HG03135 (cell line): ENCODE results near the gene FAM114A1.
"Not testable (repeated sequence)": the region's sequence is repeated elsewhere in the genome, so short reads cannot be mapped to it uniquely, and the experiment has no call there.

Source experiments
- ATAC-seq: cut with Tn5 transposase; IDR thresholded peaks from one replicate; pipeline ENCODE4 v1.9.1; 2021; ENCODE audit warnings: mild to moderate bottlenecking, moderate library complexity; ENCODE audit not compliant: unreplicated experiment

FAM114A1 gene

DNA sequence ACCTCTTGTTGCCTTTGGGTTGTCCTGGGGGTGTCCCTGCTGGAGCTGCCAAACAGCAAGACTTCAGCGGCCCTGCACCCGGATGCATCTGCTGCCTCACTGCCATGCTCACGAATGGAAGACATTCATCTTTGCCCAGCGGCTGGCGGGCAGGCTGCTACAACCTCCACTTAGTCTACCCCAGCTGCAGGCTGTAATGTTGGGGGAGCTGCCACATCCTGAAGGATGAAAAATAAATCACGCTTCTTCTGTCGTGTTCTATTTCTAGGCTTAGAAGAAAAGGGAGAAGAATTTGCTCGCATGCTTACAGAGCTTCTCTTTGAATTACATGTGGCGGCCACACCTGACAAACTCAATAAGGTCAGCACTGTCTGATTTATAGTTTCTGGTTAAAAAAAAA lies 61.4 kb downstream of the FAM114A1 start:
- ATAC-seq, result no peak

DNA sequence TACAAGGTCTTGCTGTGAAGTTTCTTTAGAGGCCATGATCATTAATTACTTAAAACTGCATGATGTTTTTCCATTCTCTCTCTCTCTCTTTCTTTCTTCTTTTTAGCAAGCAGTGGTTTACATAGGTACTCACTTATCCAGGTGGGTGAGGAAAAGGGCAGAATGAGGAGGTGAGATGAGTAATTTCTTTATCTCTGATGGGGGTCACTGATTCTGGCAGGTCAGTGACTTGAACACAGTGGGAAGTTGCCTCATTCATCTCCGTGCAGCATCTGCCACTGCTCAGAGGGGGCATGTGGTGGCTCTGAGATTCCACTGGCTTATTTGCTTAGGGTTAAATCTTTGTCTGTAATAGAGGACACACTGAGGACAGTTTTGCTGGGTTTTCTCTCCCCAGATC lies 62.6 kb downstream of the FAM114A1 start:
- ATAC-seq, result no peak

DNA sequence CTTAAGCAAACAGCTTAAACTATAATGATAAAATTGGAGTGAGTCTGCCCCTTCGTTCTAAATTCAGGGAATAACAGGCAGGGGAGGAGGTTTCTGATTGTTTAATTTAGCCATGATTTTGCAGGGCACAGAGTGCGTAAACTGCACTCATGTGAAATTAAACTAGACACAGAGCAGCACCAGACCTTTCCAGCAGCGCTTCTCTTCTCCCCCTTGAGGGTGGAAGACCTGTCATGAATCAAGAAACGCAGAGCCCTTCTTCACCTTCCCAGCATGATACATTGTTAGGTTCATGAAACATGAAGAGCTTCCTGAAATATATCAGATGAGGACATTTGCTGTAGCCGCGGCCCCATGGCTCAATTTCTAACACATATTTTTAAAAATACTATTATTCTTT lies 63.1 kb downstream of the FAM114A1 start:
- ATAC-seq, result no peak

DNA sequence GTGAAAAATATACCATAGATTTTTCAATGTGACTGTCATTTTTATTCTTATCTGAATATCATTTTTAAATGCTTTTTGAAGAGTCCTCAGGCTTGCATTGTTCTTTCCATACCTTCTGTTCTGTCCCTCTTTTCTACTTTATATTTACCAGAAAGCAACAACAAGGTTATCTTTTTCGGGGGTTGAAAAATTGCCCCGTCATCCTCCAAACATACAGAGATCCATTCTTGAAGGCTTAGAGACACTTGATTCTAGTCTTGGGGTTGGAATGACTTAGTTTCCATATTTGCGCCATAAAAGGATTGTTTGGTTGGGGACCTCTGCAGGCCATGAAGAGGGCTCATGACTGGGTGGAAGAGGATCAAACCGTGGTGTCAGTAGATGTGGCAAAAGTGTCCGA lies 63.5 kb downstream of the FAM114A1 start:
- ATAC-seq, result no peak

DNA sequence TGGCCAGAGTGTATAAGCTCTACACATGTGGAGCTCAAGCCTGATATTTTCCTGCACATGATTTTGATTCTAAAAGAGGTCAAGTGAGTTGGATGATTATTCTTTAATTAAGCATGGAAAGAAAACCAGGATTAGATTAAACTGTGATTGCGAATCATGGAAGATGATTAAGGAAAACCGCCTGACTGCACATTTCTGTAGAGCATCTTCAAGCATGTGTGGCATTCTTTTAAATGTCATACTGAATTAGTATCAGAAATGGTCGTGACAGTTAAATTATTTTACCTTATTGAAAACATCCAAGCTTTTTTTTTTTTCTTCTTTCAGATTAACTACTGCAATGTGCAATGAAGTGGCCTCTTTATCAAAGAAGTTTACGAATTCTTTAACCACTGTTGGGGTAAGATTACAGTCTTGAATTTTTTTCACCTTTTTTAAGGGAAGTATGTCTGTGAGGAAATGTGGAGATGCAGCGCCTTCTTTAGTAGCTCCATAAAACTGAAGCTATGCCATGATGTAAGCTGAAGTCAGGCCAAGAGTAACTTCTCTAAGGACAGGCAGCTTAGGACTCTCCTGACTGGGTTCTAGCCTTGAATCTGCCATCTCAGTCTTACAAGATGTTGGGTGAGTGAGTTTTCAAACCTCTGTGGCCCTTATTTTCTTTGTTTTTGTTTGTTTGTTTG lies 67.9 kb downstream of the FAM114A1 start:
- no peak for ATAC-seq

DNA sequence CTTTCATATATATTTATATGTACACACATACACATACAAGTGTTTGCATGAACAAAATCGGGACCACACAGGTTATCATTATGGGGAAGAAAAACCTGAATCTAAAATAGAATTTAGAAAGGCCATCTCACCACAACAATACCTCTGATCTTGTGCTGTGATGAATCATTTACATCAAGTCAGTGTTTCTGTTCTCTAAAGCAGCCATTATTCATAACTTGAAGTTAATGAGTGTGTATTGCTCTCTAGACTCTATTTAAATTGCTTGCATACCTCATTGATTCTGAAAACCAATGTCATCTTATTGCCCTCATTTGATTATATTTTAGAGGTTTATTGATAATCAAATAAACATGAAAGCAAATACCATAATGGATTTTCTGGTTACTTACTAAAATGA lies 71.6 kb downstream of the FAM114A1 start:
- ATAC-seq, result peak; percentile 94

DNA sequence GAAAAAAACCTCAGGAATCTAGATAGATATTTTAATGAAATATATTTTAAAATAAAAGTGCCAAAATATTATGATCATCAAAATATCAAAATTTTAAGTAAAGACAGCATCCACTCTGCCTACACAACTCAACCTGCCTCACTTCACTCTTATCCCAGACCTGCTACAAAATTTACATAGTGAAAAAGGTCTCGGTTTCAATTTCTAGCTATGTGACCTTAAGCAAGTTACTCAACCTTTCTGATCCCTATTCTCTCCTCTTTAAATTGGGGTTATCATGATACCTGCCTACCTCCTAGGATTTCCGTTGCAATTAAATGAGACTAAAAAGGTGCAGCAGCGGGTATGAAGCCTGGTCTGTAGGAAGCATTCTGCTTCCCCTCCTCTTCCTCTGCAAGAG lies 72.9 kb downstream of the FAM114A1 start:
- no peak for ATAC-seq

DNA sequence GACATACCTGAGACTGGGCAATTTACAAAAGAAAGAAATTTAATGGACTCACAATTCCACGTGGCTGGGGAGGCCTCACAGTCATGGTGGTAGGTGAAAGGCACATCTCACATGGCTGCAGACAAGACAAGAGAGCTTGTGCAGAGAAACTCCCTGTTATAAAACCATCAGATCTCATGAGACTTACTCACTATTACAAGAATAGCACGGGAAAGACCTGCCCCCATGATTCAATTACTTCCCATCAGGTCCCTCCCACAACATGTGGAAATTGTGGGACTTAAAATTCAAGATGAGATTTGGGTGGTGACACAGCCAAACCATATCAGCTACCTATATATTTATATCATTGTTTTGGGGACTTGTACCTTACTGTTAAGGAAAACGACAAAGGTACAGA lies 74.3 kb downstream of the FAM114A1 start:
- ATAC-seq, result not testable (repeated sequence)

DNA sequence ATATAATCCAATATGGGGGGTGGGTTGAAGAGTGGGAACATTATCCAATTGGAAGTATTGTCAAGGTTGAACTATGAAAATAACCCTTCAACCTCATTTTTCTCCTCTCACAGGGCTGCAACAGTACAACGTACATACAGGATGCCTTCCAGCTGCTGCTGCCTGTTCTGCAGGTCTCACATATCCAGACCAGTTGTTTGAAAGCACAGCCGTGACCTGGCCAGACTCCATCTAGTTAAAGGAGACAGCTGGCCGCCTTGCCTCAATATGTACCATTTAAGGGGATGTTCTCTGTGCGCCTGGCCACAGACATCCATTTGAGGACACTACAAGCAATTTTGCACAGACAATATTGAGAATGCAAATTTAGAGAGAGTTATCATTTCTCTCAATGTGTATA lies 75.7 kb downstream of the FAM114A1 start:
- ATAC-seq, result no peak

DNA sequence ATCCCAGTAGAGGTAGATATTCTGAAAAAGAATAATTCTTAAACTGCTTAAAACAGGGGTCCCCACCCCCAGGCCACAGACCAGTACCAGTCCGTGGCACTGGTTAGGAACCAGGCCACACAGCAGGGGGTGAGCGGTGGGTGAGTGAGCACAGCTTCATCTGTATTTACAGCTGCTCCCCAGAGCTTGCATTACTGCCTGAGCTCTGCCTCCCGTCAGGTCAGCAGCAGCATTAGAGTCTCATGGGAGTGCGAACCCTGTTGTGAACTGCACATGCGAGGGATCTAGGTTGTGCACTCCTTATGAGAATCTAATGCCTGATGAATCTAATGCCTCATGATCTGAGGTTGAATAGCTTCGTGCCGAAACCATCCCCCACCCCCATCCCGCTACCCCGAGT lies 76.8 kb downstream of the FAM114A1 start:
- ATAC-seq, result no peak

DNA sequence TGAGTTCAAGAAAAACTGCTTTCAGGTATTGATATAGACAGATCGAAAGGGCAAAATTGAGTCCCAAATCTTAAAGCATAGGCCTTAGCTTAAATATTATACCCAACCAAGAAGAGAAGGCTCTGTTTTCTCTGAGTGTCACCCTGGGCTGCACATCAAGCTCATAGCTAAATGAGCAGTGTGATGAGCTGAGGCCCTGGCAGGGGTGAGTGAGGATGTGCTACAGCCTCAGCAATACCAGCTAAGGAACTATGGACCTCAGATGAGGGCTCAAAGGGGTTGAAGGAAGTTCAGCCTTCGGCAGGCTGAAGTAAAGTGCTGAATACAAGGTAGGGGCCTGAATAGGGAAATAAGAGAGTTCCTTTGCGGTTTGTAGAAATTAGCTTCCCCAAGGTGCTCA lies 79.3 kb downstream of the FAM114A1 start:
- ATAC-seq, result no peak

DNA sequence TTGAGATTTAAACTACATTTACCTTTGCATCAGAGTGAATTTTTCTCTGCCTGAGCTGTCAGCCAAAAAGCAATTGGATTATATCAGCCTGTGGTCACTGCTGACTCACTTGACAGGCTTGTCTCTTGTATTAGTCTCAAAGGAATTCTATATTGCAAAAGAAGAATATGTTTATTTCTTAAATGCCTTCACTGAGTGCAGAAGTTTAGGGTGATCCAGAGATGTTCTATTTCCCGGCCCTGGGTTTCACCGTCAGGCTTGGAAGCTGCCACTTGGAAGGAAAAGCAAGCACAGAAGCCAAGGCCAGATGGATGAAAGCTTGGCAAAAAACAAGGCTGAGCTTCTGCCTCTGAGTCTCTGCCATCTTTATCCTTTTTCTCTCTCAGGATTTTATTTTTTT lies 80.9 kb downstream of the FAM114A1 start:
- ATAC-seq, result no peak

DNA sequence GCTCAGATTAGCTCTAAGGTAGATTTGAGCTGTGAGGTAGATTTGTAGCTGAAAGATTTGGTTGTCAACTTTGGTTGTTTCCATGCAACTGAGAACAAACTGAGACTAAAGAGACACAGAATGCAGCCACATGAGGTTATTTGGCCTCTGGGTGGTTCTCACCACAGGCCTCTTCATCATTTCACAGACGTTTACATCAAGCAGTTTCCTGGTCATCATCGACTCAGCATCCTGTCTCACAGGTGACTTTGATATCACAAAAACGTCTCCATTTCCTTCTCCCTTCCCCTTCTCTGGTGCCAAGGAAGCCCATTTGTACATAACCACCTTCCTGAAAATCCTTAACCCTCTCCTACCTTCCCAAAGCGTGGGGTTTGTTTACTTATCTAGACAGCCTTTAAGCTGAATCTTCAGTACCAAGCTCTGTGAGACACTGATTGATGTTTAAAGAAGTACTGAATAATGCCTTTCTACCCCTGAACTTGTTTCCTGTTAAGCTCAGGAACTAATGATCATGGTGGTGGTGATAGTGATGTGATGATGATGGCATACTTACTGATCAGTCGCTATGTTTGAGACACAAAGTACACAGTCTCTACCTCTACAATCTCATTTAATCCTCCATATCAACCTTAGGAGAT lies 81.9 kb downstream of the FAM114A1 start:
- ATAC-seq, result no peak

DNA sequence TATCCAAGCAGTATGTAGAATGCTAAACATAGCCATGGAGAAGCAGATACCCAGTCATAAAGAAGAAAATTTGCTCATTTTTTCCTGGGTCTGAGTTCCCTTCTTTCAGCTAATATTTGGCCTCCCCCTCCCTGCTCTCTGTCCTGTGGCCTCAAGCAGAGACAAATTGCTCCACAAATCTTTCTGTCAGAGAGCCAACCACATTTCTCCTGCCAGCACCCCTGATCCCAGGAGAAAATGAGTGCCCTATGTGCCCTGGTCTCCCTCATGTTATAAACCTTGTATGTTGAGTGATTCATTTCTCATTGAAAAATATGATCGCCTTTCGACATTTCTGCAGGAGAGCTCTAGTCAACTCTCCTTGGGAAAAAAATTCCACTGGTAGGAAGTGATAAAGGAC lies 82.6 kb downstream of the FAM114A1 start:
- ATAC-seq, result no peak

DNA sequence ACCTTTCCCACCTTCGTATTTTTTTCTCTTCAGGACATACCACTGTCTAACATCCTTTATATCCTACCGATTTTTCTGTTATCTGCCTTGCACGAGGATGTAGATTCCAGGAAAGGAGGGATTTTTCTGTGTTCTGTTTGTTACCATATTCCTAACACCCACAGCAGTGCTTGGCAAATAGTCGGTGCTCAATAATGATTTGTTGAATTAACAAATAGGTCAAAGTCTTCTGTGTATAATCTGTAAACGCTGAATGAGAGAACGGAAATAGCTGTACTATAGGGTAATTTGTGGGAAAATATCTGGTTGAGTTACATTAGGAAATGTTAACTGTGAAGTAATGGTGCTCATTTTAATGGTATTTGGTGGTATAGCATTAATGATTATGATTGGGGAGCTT lies 83.1 kb downstream of the FAM114A1 start:
- ATAC-seq, result no peak

DNA sequence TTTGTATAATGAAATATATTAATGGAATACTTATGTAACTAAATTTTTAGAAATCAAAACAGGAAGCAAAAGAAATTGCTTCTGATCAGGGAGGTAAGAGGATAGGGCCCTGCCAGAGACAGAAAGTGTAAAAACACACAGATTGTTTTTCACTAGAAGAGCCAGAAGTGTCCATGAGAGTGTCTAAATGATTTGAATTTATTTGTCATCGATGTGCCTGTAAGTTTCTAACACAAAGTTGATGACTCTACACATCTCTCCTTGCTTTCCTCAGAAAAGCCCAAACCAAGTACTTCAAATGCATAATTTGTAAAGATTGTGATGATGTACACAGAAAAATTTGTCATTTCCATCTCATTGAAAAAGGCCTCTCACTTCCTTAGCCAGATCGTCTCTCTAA lies 84.0 kb downstream of the FAM114A1 start:
- ATAC-seq, result no peak

DNA sequence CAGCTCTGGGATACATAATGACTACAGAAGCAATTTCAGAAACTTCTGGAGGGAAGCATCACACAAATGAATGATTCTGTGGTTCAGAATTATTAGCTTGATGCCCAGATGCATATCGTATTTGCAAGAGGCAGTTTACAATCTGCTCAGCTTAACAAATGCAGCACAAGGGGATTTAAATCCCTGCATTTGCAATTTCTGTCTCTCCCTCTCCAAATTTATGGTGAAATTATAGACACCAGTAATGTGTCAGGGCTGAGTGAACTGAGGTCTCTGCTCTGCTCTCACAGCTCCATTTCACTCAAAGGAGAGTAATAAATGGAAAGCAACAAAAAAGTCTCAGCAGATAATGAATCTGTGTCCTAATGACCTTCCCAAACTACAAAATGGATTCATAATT lies 84.4 kb downstream of the FAM114A1 start:
- no peak for ATAC-seq

DNA sequence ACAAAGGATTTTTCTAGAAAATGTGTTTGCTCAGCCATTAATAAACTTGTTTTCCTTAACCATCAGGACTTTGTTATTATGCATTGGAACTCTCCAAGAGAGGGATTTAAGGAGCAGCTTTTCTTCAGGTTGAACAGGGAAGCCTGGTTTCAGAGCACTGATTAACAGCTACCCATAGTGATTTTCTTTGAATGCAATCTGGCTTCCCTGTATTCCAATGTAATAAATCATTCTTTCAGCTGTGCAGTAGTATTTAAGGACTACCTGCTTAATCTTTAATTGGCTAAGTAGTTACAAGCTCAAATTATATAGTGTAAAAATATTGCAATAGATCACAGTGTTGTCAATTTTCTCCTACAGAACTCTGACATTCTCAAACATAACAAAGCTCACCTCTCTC lies 87.1 kb downstream of the FAM114A1 start:
- no peak for ATAC-seq

DNA sequence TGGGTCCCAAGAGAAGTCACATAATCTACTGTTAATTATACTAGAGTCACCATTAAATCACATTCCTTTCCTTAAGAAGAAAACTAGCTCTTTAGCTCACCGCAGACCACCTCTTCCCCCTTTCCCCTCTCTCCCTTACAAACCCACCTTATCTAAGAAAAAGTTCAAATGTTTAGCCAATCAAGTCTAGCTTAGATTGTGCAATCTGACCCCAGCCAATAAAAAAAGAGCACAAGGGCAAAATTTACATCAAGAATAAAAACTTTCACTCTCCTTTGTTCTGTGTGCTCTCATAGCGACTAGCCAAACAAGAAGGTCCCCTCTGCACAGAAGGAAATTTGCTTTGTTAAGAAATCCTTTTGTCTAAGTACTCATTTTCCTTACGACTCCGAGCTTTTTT lies 88.4 kb downstream of the FAM114A1 start:
- ATAC-seq, result no peak

DNA sequence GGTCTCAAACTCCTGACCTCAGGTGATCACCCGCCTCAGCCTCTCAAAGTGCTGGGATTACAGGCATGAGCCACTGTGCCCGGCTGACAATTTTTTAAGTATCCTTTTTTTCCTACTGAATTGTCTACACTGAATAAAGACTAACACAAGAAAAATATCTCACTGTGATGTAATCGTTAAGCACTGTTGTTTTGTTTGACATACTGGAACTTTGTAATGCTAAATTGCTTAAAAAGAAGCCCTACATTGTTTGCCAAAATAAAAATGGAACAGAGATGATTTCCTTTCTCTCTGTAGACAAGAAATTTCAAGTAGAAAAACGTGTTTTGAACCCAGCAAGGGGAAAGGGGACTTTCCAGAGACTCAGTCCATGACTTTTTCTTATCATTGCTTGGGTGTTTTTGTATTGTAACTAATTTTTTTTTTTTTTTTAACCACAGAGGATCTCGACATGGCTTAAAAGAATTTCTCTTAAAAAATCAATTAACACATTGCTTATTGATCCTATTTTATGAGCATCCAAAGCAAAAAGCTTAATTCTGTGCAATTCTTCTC lies 89.7 kb downstream of the FAM114A1 start:
- ATAC-seq, result no peak

DNA sequence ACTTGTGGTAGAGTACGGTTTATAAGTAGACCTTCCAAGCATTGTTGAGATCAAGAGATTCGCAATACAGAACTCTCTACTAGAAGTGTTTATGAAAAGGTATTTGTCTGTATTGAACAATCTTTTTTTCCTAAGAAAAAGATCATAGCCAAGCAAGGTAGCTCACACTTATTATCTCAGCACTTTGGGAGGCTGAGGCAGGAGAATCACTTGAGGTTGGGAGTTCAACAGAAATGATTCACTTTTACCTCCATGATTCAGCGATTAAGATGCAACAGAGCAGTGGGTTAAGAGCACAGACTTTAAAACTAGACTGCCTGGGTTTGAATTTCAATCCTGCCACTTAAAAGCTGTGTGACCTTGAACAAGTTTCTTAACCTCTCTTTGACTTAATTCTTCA lies 90.3 kb downstream of the FAM114A1 start:
- no peak for ATAC-seq

DNA sequence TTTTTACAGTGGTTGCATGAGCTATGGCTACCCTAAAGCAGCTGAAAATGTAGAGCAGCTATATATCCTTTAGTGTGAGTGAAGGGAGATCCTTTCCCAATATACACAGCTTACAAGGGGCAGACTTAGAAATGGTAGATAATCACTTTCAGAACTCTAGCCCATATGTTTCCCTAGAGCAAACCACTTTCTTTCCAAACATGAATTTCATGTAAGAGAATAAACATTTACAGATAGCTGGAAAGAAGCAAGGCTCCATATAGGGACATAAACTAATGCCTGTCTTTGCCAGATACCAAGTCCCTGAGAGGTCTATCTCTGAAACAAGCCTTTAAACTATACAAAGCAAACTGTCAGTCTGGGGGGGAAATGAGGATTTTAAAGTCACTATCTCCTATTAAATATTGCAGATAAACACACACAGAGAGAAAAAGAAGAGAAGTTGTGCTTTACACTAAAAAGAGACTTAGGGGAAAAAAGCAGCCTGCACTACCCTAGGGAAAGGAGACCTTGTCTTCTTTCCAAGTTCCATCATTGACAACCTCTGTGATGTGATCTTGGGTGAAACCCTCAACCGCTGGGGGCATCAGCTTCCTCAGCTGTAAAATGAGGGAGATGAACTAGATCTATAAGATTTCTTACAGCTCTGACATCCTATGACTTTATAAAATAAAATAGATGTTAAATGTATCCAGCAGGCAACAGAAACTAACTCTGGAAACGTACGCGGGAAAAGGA lies 91.0 kb downstream of the FAM114A1 start:
- no peak for ATAC-seq
